ENCODE data around the gene MSI2.

MSI2 gene

DNA sequence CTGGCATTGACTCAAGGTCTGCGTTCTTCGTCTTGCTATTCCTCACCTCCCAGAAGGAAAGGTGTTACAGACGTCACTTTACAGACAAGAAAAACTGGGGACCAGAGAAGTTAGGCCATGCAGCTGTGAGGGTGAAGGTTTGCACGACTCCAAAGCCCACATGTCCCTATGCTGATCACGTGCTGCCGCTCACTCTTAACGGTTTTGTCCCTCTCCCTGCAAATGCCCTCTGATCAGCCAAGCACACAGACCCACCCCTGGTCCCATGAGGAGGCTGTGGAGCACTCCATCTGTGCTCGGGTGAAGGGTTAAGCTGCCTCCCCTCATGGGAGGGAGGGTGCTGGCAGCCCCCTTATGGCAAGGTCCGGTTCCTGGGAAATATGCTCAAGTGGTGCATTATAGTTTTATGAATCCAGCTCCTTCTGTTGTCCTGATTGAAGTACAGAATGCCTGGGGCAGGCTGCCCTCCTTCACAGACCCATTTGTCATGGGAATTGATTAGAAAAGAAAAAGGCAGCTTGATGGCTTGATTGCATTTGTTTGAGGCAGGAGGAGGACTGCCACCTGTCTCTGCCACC lies 470.0 kb downstream of the MSI2 start:
- no peaks in the 10 kb centered on the region for H3K27me3 ChIP-seq (ENCODE audit: insufficient read depth, low read depth, severe bottlenecking)
- no peak for DNase-seq
- no peak overlapping the region for H3K4me3 ChIP-seq (ENCODE audit: low read depth, low read length)
- H3K9me3 ChIP-seq (ENCODE audit: severe bottlenecking): no peaks in the 10 kb centered on the region
- H3K36me3 ChIP-seq: no peaks in the 10 kb centered on the region
- TF ChIP-seq, protein P1, sequence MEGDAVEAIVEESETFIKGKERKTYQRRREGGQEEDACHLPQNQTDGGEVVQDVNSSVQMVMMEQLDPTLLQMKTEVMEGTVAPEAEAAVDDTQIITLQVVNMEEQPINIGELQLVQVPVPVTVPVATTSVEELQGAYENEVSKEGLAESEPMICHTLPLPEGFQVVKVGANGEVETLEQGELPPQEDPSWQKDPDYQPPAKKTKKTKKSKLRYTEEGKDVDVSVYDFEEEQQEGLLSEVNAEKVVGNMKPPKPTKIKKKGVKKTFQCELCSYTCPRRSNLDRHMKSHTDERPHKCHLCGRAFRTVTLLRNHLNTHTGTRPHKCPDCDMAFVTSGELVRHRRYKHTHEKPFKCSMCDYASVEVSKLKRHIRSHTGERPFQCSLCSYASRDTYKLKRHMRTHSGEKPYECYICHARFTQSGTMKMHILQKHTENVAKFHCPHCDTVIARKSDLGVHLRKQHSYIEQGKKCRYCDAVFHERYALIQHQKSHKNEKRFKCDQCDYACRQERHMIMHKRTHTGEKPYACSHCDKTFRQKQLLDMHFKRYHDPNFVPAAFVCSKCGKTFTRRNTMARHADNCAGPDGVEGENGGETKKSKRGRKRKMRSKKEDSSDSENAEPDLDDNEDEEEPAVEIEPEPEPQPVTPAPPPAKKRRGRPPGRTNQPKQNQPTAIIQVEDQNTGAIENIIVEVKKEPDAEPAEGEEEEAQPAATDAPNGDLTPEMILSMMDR (IDR thresholded peaks at IDR 0.05; ENCODE audit: low read depth, low read length): no peak
- H3K27ac ChIP-seq: peak overlapping the region; percentile 17

DNA sequence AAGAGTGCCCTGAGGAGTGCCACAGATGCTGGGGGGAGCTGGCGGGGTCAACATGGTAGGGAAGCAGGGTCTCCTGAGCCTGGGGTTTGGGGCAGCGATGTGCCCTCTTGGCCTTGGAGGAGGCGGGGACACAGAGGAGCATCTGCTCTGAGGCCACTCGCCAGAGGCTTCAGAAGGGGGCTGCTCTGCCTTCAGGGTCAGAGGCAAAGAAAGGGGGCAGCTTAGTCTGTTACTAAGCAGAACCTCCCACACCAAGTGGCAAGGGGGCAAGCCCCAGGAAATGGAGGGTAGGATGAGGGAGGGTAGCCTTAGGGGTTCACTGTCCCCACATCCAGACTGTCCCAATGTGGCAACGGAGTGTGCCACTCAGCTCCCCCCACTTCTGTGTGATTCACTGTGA lies 470.5 kb downstream of the MSI2 start:
- DNase-seq: no peak
- peak overlapping the region; percentile 17; the same call in 1 of the 2 replicates for H3K27ac ChIP-seq
- TF ChIP-seq, protein P1 (IDR thresholded peaks at IDR 0.05; ENCODE audit: low read depth, low read length): no peak

DNA sequence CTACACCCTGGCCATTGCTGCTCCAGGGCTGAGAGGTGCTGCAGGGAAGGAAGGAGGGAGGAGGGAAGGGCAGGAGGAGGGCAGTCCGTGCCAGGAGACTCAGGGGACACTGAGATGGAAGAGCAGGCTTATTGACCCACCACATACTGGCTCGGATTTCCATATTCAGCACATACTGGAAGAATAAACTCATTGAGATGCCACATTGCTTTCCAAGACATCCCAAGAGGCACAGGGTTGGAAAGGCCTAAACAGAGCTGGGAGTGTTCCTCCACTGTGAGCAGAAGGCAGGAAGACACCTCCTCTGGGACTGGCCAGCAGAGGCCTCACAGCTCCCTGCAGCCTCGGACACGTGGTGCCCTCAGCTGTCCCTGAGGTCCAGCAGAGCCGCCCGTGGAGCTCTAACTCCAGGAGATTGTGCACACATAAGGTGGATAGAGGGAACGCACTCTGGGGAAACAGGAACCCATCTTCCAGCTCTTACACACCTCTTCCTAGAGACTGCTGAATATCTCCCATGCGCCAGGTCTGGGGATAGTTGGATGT lies 471.4 kb downstream of the MSI2 start:
- no peak for DNase-seq
- Histone ChIP-seq H3K4me3 (ENCODE audit: low read depth, low read length) (no peak overlapping the region), H3K36me3 (no peaks in the 10 kb centered on the region), H3K27me3 (ENCODE audit: insufficient read depth, low read depth, severe bottlenecking) (no peaks in the 10 kb centered on the region), H3K27ac (no peak overlapping the region), H3K9me3 (ENCODE audit: severe bottlenecking) (no peaks in the 10 kb centered on the region)
- TF ChIP-seq, protein P1 (IDR thresholded peaks at IDR 0.05; ENCODE audit: low read depth, low read length): 0 out of 2 replicates have a peak, but pooled peaks have one; percentile 11

More for the DNA sequence above, 470.5 kb downstream of the MSI2 start:
- H3K4me3 ChIP-seq (ENCODE audit: low read depth, low read length): no peak overlapping the region
- no peaks in the 10 kb centered on the region for H3K9me3 ChIP-seq (ENCODE audit: severe bottlenecking)
- no peaks in the 10 kb centered on the region for H3K27me3 ChIP-seq (ENCODE audit: insufficient read depth, low read depth, severe bottlenecking)
- H3K36me3 ChIP-seq: no peaks in the 10 kb centered on the region

DNA sequence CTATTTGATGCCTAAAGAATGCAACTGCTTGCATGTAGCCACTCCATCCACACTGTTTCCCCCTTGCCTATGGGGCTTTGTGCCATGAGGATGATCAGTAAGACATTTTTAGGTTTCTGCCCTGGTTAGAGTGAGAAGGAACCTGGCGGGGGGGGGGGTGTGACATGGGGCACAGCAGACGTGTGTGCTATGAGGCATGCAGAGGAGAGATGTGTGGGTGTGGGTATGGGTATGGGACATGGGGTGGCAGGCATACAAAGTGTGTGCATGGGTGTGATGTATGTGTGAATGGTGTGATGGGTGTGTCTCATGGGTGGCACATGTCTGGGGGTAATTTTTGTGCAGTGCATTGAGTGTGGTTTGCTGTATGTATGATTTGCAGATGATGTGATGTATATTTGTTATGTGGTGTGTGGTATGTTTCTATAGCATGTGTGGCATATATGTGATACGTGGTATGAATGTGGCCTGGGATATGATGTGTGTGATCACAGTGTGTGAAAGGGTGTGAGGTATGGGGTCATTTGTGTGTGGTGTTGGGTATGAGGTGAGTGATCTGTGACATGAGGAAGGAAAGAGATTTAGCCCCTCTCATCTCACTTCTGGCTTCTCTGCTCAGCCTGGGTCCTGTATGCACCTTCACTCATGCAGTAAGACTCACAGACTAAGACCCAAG lies 473.8 kb downstream of the MSI2 start:
- no peak overlapping the region for H3K27ac ChIP-seq
- H3K27me3 ChIP-seq (ENCODE audit: insufficient read depth, low read depth, severe bottlenecking): no peaks in the 10 kb centered on the region
- no peak for DNase-seq
- TF ChIP-seq, protein P1 (IDR thresholded peaks at IDR 0.05; ENCODE audit: low read depth, low read length): no peak
- H3K9me3 ChIP-seq (ENCODE audit: severe bottlenecking): no peaks in the 10 kb centered on the region
- no peaks in the 10 kb centered on the region for H3K36me3 ChIP-seq
- H3K4me3 ChIP-seq (ENCODE audit: low read depth, low read length): no peak overlapping the region

DNA sequence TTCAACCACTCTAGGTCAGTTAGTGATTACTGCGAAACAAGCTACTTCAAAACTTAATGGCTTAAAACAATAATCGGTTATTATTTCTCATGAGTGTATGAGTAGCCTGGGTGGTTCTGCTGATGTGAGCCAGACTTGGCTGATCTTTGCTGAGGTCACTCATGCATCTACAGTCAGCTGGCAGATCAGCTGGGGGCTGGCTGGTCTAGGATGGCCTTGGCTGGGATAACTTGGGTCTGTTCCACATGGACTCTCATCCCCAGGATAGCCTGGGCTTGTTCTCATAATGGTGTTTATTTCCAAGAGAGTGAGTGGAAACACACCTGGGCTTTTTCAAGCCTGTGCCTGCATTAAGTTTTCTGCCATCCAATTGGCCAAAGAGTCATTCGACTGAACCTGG lies 475.7 kb downstream of the MSI2 start:
- no peak overlapping the region for H3K4me3 ChIP-seq (ENCODE audit: low read depth, low read length)
- DNase-seq: no peak
- TF ChIP-seq, protein P1 (IDR thresholded peaks at IDR 0.05; ENCODE audit: low read depth, low read length): no peak
- H3K36me3 ChIP-seq: no peaks in the 10 kb centered on the region; the same call in 1 of the 2 replicates
- H3K9me3 ChIP-seq (ENCODE audit: severe bottlenecking): no peaks in the 10 kb centered on the region
- H3K27me3 ChIP-seq (ENCODE audit: insufficient read depth, low read depth, severe bottlenecking): no peaks in the 10 kb centered on the region
- H3K27ac ChIP-seq: no peak overlapping the region
